HCT116 (cell line): ENCODE data around the gene PPP1R14C. TPM values are rescaled to one million over a fixed set of nuclear protein-coding genes. Genes with fewer than 3 reads are reported as not detected.

Source experiments
- ATAC-seq: fragments of 200-7000 bp; cut with Tn5 transposase; 2 replicates; pipeline ENCODE4 v1.9.1; 2020; ENCODE audit warnings: mild to moderate bottlenecking, moderate library complexity
- BruUV-seq: library from RNA; stranded (reverse); fragments of 400-500 nt; replicated peaks from 2 replicates; lab custom pipeline; 2021; lab: Mats Ljungman, UMichigan
- CTCF ChIA-PET: fragments of 300-600 bp; sonication (Branson Sonifier 250); formaldehyde crosslinking; loops from one replicate; lab custom pipeline; 2021; ENCODE audit warnings: antibody characterized with exemption; lab: Charles Lee
- POLR2A ChIA-PET: fragments of 300-600, 350-600 bp; sonication (Branson Sonifier 250); formaldehyde crosslinking; loops from one replicate; lab custom pipeline; 2021; ENCODE audit warnings: antibody characterized with exemption; lab: Charles Lee
- RAD21 ChIA-PET, 2 experiments: fragments of 300-600 bp; sonication (Branson Sonifier 250); formaldehyde crosslinking; loops; one replicate each; lab custom pipeline; 2023; ENCODE audit warnings: low total read pairs in 2 of 2; ENCODE audit not compliant: uncharacterized antibody in 2 of 2, unreplicated experiment in 2 of 2, low non-redundant PET in 1 of 2; lab: Charles Lee
- DNase-seq: peaks from one replicate; pipeline ENCODE4 v3.0.0-alpha.2; 2010; ENCODE audit warnings: low read depth, low spot score
- H2AFZ ChIP-seq: fragments of 200-600 bp; shearing (Covaris generic), sonication (generic); 2 replicates; pipeline ENCODE4 v1.6.1; 2017; ENCODE audit warnings: low read depth, mixed run types, mixed read lengths, antibody characterized with exemption, low read length; ENCODE audit not compliant: poor library complexity, severe bottlenecking
- H3K27ac ChIP-seq: 2 replicates; pipeline ENCODE4 v1.5.1; 2012; ENCODE audit warnings: low read depth, low read length
- H3K27me3 ChIP-seq: fragments of 200-600 bp; sonication (generic); 2 replicates; pipeline ENCODE4 v1.6.1; 2016; ENCODE audit warnings: mixed run types, low read length, mixed read lengths; ENCODE audit not compliant: insufficient read depth
- H3K36me3 ChIP-seq, 2 experiments: fragments of 200-500 bp in 1 of 2; fragments of 200-600 bp in 1 of 2; sonication (Bioruptor generic) in 1 of 2; sonication (generic) in 1 of 2; 2 replicates each; pipeline versions ENCODE4 v1.5.1 to v1.6.1; 2014 to 2016; ENCODE audit warnings: low read length in 2 of 2, inconsistent platforms in 1 of 2, mixed read lengths in 1 of 2, mixed run types in 1 of 2; ENCODE audit not compliant: insufficient read depth in 2 of 2, control insufficient read depth in 1 of 2
- H3K4me1 ChIP-seq, 2 experiments: fragments of 200-600 bp in 1 of 2; sonication (generic) in 1 of 2; 2 replicates each; pipeline versions ENCODE4 v1.5.1 to v1.6.1; 2012 to 2017; ENCODE audit warnings: low read length in 2 of 2, inconsistent platforms in 1 of 2, mild to moderate bottlenecking in 1 of 2, mixed read lengths in 1 of 2, mixed run types in 1 of 2, moderate library complexity in 1 of 2; ENCODE audit not compliant: insufficient read depth in 2 of 2, control insufficient read depth in 1 of 2
- H3K4me2 ChIP-seq: fragments of 200-600 bp; sonication (generic); 2 replicates; pipeline ENCODE4 v1.6.1; 2017; ENCODE audit warnings: mixed run types, low read length, mixed read lengths
- H3K4me3 ChIP-seq, 2 experiments: fragments of 200-600 bp in 1 of 2; sonication (generic) in 1 of 2; replicated peaks in 1 of 2; 2 replicates each; pipeline ENCODE4 v1.5.1; 2011 to 2016; ENCODE audit warnings: low read length in 2 of 2, control low read depth in 1 of 2, low read depth in 1 of 2, mild to moderate bottlenecking in 1 of 2, mixed read lengths in 1 of 2, mixed run types in 1 of 2
- H3K79me2 ChIP-seq: fragments of 200-600 bp; sonication (generic); 2 replicates; pipeline ENCODE4 v1.6.1; 2017; ENCODE audit warnings: mild to moderate bottlenecking, mixed run types, low read length, moderate library complexity, mixed read lengths; ENCODE audit not compliant: insufficient read depth
- H3K9ac ChIP-seq: fragments of 200-600 bp; sonication (generic); 2 replicates; pipeline ENCODE4 v1.6.1; 2016; ENCODE audit warnings: low read length, mixed read lengths
- H3K9me2 ChIP-seq: fragments of 200-600 bp; sonication (generic), shearing (Covaris generic); 2 replicates; pipeline ENCODE4 v1.6.1; 2017; ENCODE audit warnings: mixed run types, mild to moderate bottlenecking, moderate library complexity; ENCODE audit not compliant: insufficient read depth
- H3K9me3 ChIP-seq, 2 experiments: fragments of 200-500 bp in 1 of 2; fragments of 200-600 bp in 1 of 2; sonication (Bioruptor generic) in 1 of 2; sonication (generic) in 1 of 2; 2 replicates each; pipeline ENCODE4 v1.6.1; 2014 to 2017; ENCODE audit warnings: low read length in 2 of 2, mixed read lengths in 2 of 2, inconsistent platforms in 1 of 2, low read depth in 1 of 2, mild to moderate bottlenecking in 1 of 2, mixed run types in 1 of 2, moderate library complexity in 1 of 2; ENCODE audit not compliant: control insufficient read depth in 1 of 2, insufficient read depth in 1 of 2
- H4K20me1 ChIP-seq: fragments of 200-600 bp; sonication (generic), shearing (Covaris generic); 2 replicates; pipeline ENCODE4 v1.6.1; 2017; ENCODE audit warnings: mixed run types, mild to moderate bottlenecking, moderate library complexity; ENCODE audit not compliant: insufficient read depth
- CBX3 ChIP-seq: IDR thresholded peaks from 2 replicates; pipeline ENCODE4 v1.6.1; 2012; ENCODE audit warnings: low read depth
- CEBPB ChIP-seq: IDR thresholded peaks from 2 replicates; pipeline ENCODE4 v1.6.1; 2012; ENCODE audit warnings: low read depth
- EGR1 ChIP-seq: IDR thresholded peaks from 2 replicates; pipeline ENCODE4 v1.6.1; 2012; ENCODE audit warnings: low read depth
- ELF1 ChIP-seq: IDR thresholded peaks from 2 replicates; pipeline ENCODE4 v1.6.1; 2012; ENCODE audit warnings: low read depth, borderline replicate concordance
- EZH2 ChIP-seq: fragments of 200-600 bp; sonication (generic); IDR thresholded peaks from 2 replicates; pipeline ENCODE4 v1.6.1; 2017; ENCODE audit warnings: antibody characterized with exemption, mixed run types
- EZH2phosphoT487 ChIP-seq: fragments of 200-600 bp; IDR thresholded peaks from 2 replicates; pipeline ENCODE4 v1.6.1; 2018; ENCODE audit warnings: antibody characterized with exemption, borderline replicate concordance
- FOSL1 ChIP-seq: IDR thresholded peaks from 2 replicates; pipeline ENCODE4 v1.6.1; 2012; ENCODE audit warnings: low read depth
- POLR2A ChIP-seq: IDR thresholded peaks from 2 replicates; pipeline ENCODE4 v1.7.0; 2011; ENCODE audit warnings: borderline replicate concordance; ENCODE audit not compliant: insufficient read depth, insufficient read length; ENCODE audit errors: extremely low read depth
- POLR2AphosphoS5 ChIP-seq: IDR thresholded peaks from 2 replicates; pipeline ENCODE4 v1.6.1; 2011; ENCODE audit warnings: mild to moderate bottlenecking, low read depth, low read length, moderate library complexity
- REST ChIP-seq: IDR thresholded peaks from 2 replicates; pipeline ENCODE4 v1.6.1; 2012; ENCODE audit warnings: low read depth
- SIN3A ChIP-seq: IDR thresholded peaks from 2 replicates; pipeline ENCODE4 v1.6.1; 2012; ENCODE audit warnings: low read depth
- SP1 ChIP-seq: IDR thresholded peaks from 2 replicates; pipeline ENCODE4 v1.6.1; 2012; ENCODE audit warnings: low read depth
- YY1 ChIP-seq: IDR thresholded peaks from 2 replicates; pipeline ENCODE4 v1.6.1; 2011; ENCODE audit warnings: low read length, low read depth, moderate library complexity, mild to moderate bottlenecking; ENCODE audit not compliant: insufficient replicate concordance; ENCODE audit errors: extremely low read depth
- ZFX ChIP-seq: fragments of 450-650 bp; IDR thresholded peaks from 2 replicates; pipeline ENCODE4 v1.6.1; 2017
- ZNF274 ChIP-seq: fragments of 200-500 bp; sonication (Bioruptor generic); IDR thresholded peaks from 2 replicates; pipeline ENCODE4 v1.6.1; 2014; ENCODE audit warnings: mild to moderate bottlenecking, low read depth, low read length, inconsistent platforms
- intact Hi-C: fragments of 100-400 bp; cut with micrococcal nuclease; formaldehyde crosslinking; loops from 2 replicates; pipeline ENCODE4 v1.10.0; 2022
- total RNA-seq: library from RNA; stranded (reverse); gene quantifications from one replicate; pipeline ENCODE4 v1.2.1, GENCODE V29; 2021; ENCODE audit not compliant: unreplicated experiment
- TF ChIP-seq, protein P1 (sequence below): IDR thresholded peaks from 2 replicates; pipeline ENCODE4 v1.6.1; 2012
- TF ChIP-seq, protein P2 (sequence below): IDR thresholded peaks from 2 replicates; pipeline ENCODE4 v1.6.1; 2012
- TF ChIP-seq, protein P3 (sequence below): IDR thresholded peaks from 2 replicates; pipeline ENCODE4 v1.6.1; 2011; ENCODE audit warnings: mild to moderate bottlenecking, low read length, moderate library complexity; ENCODE audit not compliant: insufficient replicate concordance; ENCODE audit errors: extremely low read depth
- TF ChIP-seq, protein P4 (sequence below), 3 experiments: fragments of 200-600 bp in 1 of 3; sonication (generic) in 1 of 3; IDR thresholded peaks in 2 of 3; conservative IDR thresholded peaks in 1 of 3; 2 replicates each; pipeline ENCODE4 v1.5.1; 2012 to 2017; ENCODE audit warnings: low read depth in 2 of 3, low read length in 2 of 3, antibody characterized with exemption in 1 of 3, borderline replicate concordance in 1 of 3, control low read depth in 1 of 3, mild to moderate bottlenecking in 1 of 3, mixed read lengths in 1 of 3, mixed run types in 1 of 3, moderate library complexity in 1 of 3; ENCODE audit not compliant: insufficient read depth in 1 of 3

PPP1R14C gene
- total RNA-seq, 1 experiment from 2014 or later = 7.8 TPM

DNA sequence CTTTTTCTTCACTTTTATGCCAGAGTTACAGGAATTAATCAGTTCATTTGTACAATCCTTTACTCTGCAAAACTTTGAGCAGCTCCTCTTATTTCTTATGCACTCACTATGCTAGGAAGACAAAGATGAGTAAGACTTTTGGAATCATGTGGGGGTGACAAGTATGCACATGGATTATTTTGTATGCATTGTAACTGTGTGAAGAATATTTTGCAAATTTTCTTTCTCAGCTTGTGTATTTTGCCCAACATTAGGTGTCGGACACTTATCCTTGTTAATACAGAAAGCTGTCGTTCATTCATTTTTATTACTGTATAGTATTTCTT is 88.6 kb downstream of the PPP1R14C start (continued):
- TF ChIP-seq, protein P1, sequence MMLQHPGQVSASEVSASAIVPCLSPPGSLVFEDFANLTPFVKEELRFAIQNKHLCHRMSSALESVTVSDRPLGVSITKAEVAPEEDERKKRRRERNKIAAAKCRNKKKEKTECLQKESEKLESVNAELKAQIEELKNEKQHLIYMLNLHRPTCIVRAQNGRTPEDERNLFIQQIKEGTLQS = no peak
- TF ChIP-seq EGR1 (no peak), ZNF274 (no peak), FOSL1 (no peak)

DNA sequence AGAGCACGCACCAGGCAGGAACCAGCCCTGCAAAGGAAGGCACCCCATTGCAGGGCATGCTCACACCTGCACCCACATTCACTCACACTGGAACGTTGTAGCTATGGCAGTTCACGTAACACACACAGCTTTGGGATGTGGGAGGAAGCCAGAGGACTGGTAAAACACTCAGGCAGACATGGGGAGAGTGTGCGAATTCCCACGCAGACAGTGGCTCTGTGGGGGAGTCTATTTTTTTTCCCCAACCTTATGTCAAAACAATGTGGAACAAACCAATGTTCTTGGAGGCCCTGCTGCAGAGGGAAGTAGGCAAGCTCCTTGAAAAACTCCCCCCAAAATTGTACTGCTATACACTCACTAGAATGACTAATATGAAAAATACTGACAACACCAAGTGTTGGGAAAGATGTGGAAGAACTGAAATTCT is 91.0 kb downstream of the PPP1R14C start:
- POLR2A ChIA-PET = no interaction called here
- intact Hi-C loops = no loop called here
- RAD21 ChIA-PET = no interaction called here
- Histone ChIP-seq H3K9ac (no peak overlapping the region), H3K4me3 (no peak overlapping the region), H3K9me2 (no peaks in the 10 kb centered on the region), H3K27me3 (no peaks in the 10 kb centered on the region), H2AFZ (no peak overlapping the region), H3K9me3 (no peaks in the 10 kb centered on the region), H3K36me3 (no peaks in the 10 kb centered on the region), H3K27ac (no peak overlapping the region), H3K4me2 (no peak overlapping the region), H3K4me1 (peaks cover 0 to 31% of the 10 kb centered on the region in 2 experiments; a peak in 2 of 4 replicates), H4K20me1 (no peaks in the 10 kb centered on the region), H3K79me2 (no peaks in the 10 kb centered on the region)
- ATAC-seq (no peak), DNase-seq (no peak)
- CTCF ChIA-PET = no interaction called here
- TF ChIP-seq SIN3A (no peak), ZFX (no peak), CEBPB (no peak), YY1 (no peak), ELF1 (no peak), SP1 (no peak), POLR2A (no peak), EZH2 (no peak), ZNF274 (no peak), REST (no peak), CBX3 (no peak), FOSL1 (no peak), EZH2phosphoT487 (no peak), POLR2AphosphoS5 (no peak)
- TF ChIP-seq, protein P2, sequence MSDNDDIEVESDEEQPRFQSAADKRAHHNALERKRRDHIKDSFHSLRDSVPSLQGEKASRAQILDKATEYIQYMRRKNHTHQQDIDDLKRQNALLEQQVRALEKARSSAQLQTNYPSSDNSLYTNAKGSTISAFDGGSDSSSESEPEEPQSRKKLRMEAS = no peak
- TF ChIP-seq, protein P3, sequence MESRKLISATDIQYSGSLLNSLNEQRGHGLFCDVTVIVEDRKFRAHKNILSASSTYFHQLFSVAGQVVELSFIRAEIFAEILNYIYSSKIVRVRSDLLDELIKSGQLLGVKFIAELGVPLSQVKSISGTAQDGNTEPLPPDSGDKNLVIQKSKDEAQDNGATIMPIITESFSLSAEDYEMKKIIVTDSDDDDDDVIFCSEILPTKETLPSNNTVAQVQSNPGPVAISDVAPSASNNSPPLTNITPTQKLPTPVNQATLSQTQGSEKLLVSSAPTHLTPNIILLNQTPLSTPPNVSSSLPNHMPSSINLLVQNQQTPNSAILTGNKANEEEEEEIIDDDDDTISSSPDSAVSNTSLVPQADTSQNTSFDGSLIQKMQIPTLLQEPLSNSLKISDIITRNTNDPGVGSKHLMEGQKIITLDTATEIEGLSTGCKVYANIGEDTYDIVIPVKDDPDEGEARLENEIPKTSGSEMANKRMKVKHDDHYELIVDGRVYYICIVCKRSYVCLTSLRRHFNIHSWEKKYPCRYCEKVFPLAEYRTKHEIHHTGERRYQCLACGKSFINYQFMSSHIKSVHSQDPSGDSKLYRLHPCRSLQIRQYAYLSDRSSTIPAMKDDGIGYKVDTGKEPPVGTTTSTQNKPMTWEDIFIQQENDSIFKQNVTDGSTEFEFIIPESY = no peak
- TF ChIP-seq, protein P4, sequence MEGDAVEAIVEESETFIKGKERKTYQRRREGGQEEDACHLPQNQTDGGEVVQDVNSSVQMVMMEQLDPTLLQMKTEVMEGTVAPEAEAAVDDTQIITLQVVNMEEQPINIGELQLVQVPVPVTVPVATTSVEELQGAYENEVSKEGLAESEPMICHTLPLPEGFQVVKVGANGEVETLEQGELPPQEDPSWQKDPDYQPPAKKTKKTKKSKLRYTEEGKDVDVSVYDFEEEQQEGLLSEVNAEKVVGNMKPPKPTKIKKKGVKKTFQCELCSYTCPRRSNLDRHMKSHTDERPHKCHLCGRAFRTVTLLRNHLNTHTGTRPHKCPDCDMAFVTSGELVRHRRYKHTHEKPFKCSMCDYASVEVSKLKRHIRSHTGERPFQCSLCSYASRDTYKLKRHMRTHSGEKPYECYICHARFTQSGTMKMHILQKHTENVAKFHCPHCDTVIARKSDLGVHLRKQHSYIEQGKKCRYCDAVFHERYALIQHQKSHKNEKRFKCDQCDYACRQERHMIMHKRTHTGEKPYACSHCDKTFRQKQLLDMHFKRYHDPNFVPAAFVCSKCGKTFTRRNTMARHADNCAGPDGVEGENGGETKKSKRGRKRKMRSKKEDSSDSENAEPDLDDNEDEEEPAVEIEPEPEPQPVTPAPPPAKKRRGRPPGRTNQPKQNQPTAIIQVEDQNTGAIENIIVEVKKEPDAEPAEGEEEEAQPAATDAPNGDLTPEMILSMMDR (IDR thresholded peaks at IDR 0.05 in 2 of 3, conservative IDR thresholded peaks at IDR 0.05 in 1 of 3; ENCODE audit: borderline replicate concordance in 1 of 3, insufficient read depth in 1 of 3, low read depth in 2 of 3, low read length in 2 of 3) = no peak
- TF ChIP-seq, protein P1 = no peak
- BruUV-seq = no TSS peak
